Left ventricle myocardium superior (tissue), 1 donor: Measurements from ENCODE around the gene ZNF547. TPM values are rescaled to one million over a fixed set of nuclear protein-coding genes. Genes with fewer than 3 reads are reported as not detected.
A peak's percentile ranks its signal among the peaks of the same experiment; 100 is the strongest.
"Not testable (repeated sequence)": the region's sequence is repeated elsewhere in the genome, so short reads cannot be mapped to it uniquely, and the experiment has no call there.

Experiments
- ATAC-seq: fragments of 200-7000 bp; cut with Tn5 transposase; one replicate; pipeline ENCODE4 v1.9.1; 2020; ENCODE audit warnings: mild to moderate bottlenecking, moderate library complexity
- DNase-seq: peaks from one replicate; pipeline ENCODE4 v3.0.0-alpha.2; 2020
- intact Hi-C: fragments of 100-400 bp; cut with micrococcal nuclease; formaldehyde crosslinking; loops from one replicate; pipeline ENCODE4 v1.11.0; 2022
- total RNA-seq: library from RNA; stranded (reverse); fragmentation: NEBNext Ultra II Directional; extraction: Animal tissue kit (Norgen Biotek cat#: 25700); gene quantifications from one replicate; pipeline ENCODE4 v1.2.1, GENCODE V29; 2021
- donor health status: DM: no; HTN: yes; CAD: no; lungs with severe emphysema.

Gene ZNF547
- total RNA-seq, 1 donor from 2014 or later, result 3.2 TPM

- ATAC-seq, result peak; percentile 3
- no peak for DNase-seq
- intact Hi-C loops, result no loop called here
Observed at GRCh38 chr19:57363688-57364181, 384 bp downstream of the ZNF547 start.

- intact Hi-C loops, result no loop called here
- ATAC-seq (no peak), DNase-seq (no peak)
Observed at GRCh38 chr19:57366776-57367175, 3.4 kb downstream of the ZNF547 start.

GRCh38 chr19:57374179-57374578 lies 10.8 kb downstream of the ZNF547 start:
- intact Hi-C loops, result no loop called here
- ATAC-seq (no peak), DNase-seq (no peak)

- intact Hi-C loops, result not testable (repeated sequence)
Observed at GRCh38 chr19:57374647-57375046, 11.3 kb downstream of the ZNF547 start.

GRCh38 chr19:57376151-57376550 lies 12.8 kb downstream of the ZNF547 start:
- intact Hi-C loops, result no loop called here
- ATAC-seq (no peak), DNase-seq (no peak)

More at GRCh38 chr19:57374647-57375046, 11.3 kb downstream of the ZNF547 start:
- not testable (repeated sequence) for ATAC-seq, DNase-seq

- intact Hi-C loops, result no loop called here
- no peak for ATAC-seq
- no peak for DNase-seq
Observed at GRCh38 chr19:57377498-57378146, 14.3 kb downstream of the ZNF547 start.

- intact Hi-C loops, result no loop called here
- no peak for DNase-seq
- no peak for ATAC-seq
Observed at GRCh38 chr19:57380923-57381322, 17.6 kb downstream of the ZNF547 start.

GRCh38 chr19:57382806-57383488 lies 19.6 kb downstream of the ZNF547 start:
- DNase-seq (no peak), ATAC-seq (no peak)
- intact Hi-C loops, result no loop called here

- ATAC-seq (no peak), DNase-seq (no peak)
- intact Hi-C loops, result no loop called here
Observed at GRCh38 chr19:57389194-57389729, 25.9 kb downstream of the ZNF547 start.

GRCh38 chr19:57389730-57390598 lies 26.6 kb downstream of the ZNF547 start, which contains the start of gene ZNF548:
Gene ZNF548, plus strand, starts transcription at chr19:57389854. Its CDS starts 246 bp downstream, at chr19:57390100.
- peak; percentile 99 for ATAC-seq
- DNase-seq, result peak; percentile 97
- intact Hi-C loops, result no loop called here

- intact Hi-C loops, result no loop called here
- DNase-seq (no peak), ATAC-seq (peak; percentile 52)
Observed at GRCh38 chr19:57395710-57396109, 32.4 kb downstream of the ZNF547 start.

GRCh38 chr19:57398868-57399267 lies 35.5 kb downstream of the ZNF547 start:
- ATAC-seq (no peak), DNase-seq (no peak)
- intact Hi-C loops, result no loop called here

- ATAC-seq, result no peak
- DNase-seq, result no peak
- intact Hi-C loops, result no loop called here
Observed at GRCh38 chr19:57403737-57404563, 40.6 kb downstream of the ZNF547 start.

- ATAC-seq (peak; percentile 61), DNase-seq (peak; percentile 65)
- intact Hi-C loops, result no loop called here
Observed at GRCh38 chr19:57406516-57407123, 43.3 kb downstream of the ZNF547 start.

- intact Hi-C loops, result no loop called here
- DNase-seq (peak; percentile 95), ATAC-seq (peak; percentile 100)
Observed at GRCh38 chr19:57410877-57411671, 47.7 kb downstream of the ZNF547 start, which contains the start of gene ZNF17. Gene ZNF17, plus strand, starts transcription at chr19:57411161. Its CDS starts 2,455 bp downstream, at chr19:57413616.

- no peak for ATAC-seq
- no peak for DNase-seq
- intact Hi-C loops, result no loop called here
Observed at GRCh38 chr19:57419439-57419838, 56.1 kb downstream of the ZNF547 start.

GRCh38 chr19:57421037-57421436 lies 57.7 kb downstream of the ZNF547 start:
- intact Hi-C loops, result no loop called here
- DNase-seq, result no peak
- ATAC-seq, result no peak
